Measurements from ENCODE around the gene CEBPG. TPM values are rescaled to one million over a fixed set of nuclear protein-coding genes. Genes with fewer than 3 reads are reported as not detected.

Gene CEBPG
- total RNA-seq, 6 experiments from 2014 or later, result 15.0 to 32.3 (median 27.1) TPM

GRCh38 chr19:33391631-33392249 lies 18.2 kb downstream of the CEBPG start:
- ATAC-seq (peak in 3 of 4 donors; percentile 6 to 22 (median 11)), DNase-seq (peak; percentile 20 to 82 (median 64))
- no peak overlapping the region for H3K4me3 ChIP-seq
- H3K27ac ChIP-seq, result peak overlapping the region in 2 of 3 donors; percentile 70 to 81
- peaks cover 0 to 90% (median 47%) of the 10 kb centered on the region in 4 donors for H3K4me1 ChIP-seq
- no peaks in the 10 kb centered on the region for H3K9me3 ChIP-seq
- H3K27me3 ChIP-seq, result no peaks in the 10 kb centered on the region
- TF ChIP-seq POLR2A (IDR thresholded peaks at IDR 0.05), result no peak
- no peak for TF ChIP-seq CTCF (IDR thresholded peaks at IDR 0.05)
- intact Hi-C loops (cut with DNase I), result no loop called here
- H3K36me3 ChIP-seq, result peaks cover 0 to 8% (median 0%) of the 10 kb centered on the region in 4 donors
- WGBS (ENCODE audit: insufficient coverage, low coverage, low lambda C conversion rate, missing lambda C conversion rate), result 33% methylated on average over 1 of the region's 12 CpGs

- peak; percentile 78 to 93 (median 91) for DNase-seq
- intact Hi-C loops (cut with DNase I), result no loop called here
- 30% methylated on average over 4 of the region's 39 CpGs for WGBS (ENCODE audit: insufficient coverage, low coverage, low lambda C conversion rate, missing lambda C conversion rate)
- Histone ChIP-seq H3K9me3 (no peaks in the 10 kb centered on the region), H3K27ac (peak overlapping the region in 2 of 3 donors; percentile 70 to 81), H3K4me1 (peaks cover 0 to 98% (median 50%) of the 10 kb centered on the region in 4 donors), H3K36me3 (no peaks in the 10 kb centered on the region), H3K4me3 (no peak overlapping the region), H3K27me3 (no peaks in the 10 kb centered on the region)
- ATAC-seq, result peak; percentile 24 to 53 (median 46)
- TF ChIP-seq CTCF (IDR thresholded peaks at IDR 0.05) (peak in 1 of 4 donors; percentile 9), POLR2A (IDR thresholded peaks at IDR 0.05) (peak; percentile 32)
These were observed 19.1 kb downstream of the CEBPG start for GRCh38 chr19:33392341-33393285.

- DNase-seq (peak in 2 of 3 donors; percentile 45 to 66), ATAC-seq (peak in 3 of 4 donors; percentile 1 to 2 (median 1))
- Histone ChIP-seq H3K9me3 (no peaks in the 10 kb centered on the region), H3K27me3 (no peaks in the 10 kb centered on the region), H3K4me1 (peaks cover 0 to 99% (median 50%) of the 10 kb centered on the region in 4 donors), H3K36me3 (no peaks in the 10 kb centered on the region), H3K27ac (peak overlapping the region; percentile 51 to 81 (median 66)), H3K4me3 (no peak overlapping the region)
- peak; percentile 24 for TF ChIP-seq POLR2A (IDR thresholded peaks at IDR 0.05)
- no peak for TF ChIP-seq CTCF (IDR thresholded peaks at IDR 0.05)
- intact Hi-C loops (cut with DNase I), result no loop called here
- 50% methylated on average over 1 of the region's 21 CpGs for WGBS (ENCODE audit: insufficient coverage, low coverage, low lambda C conversion rate, missing lambda C conversion rate)
These were observed 19.9 kb downstream of the CEBPG start for GRCh38 chr19:33393286-33394005.

GRCh38 chr19:33394006-33394722 lies 20.7 kb downstream of the CEBPG start:
- Histone ChIP-seq H3K27ac (peak overlapping the region; percentile 51 to 81 (median 66)), H3K9me3 (no peaks in the 10 kb centered on the region), H3K36me3 (no peaks in the 10 kb centered on the region), H3K4me1 (peaks cover 0 to 96% (median 49%) of the 10 kb centered on the region in 4 donors), H3K27me3 (no peaks in the 10 kb centered on the region), H3K4me3 (no peak overlapping the region)
- TF ChIP-seq POLR2A (IDR thresholded peaks at IDR 0.05), result peak; percentile 88
- TF ChIP-seq CTCF (IDR thresholded peaks at IDR 0.05), result no peak
- WGBS (ENCODE audit: insufficient coverage, low coverage, low lambda C conversion rate, missing lambda C conversion rate), result 18% methylated on average over 6 of the region's 30 CpGs
- DNase-seq (peak; percentile 78 to 91 (median 87)), ATAC-seq (peak; percentile 48 to 66 (median 56))
- intact Hi-C loops (cut with DNase I), result no loop called here
